ENCODE data around the gene HAVCR2.

HAVCR2 gene

DNA sequence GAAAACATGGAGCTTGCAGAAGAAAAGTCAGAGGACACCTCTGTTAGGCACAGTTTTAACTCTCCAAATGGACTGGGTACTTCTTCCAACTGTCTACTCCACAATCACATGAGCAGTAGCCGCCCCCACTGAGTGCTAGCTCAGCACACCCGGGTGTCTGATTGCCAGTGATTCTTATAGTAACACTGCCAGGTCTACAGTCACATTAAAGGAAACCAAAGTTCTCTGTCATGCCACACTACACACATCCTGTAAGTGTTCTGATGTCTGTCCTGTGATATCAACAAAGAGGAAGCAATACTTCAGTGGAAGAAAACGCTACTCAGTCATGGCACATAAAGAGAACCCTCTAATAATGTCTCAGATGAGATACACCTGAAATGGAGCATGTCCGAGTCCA is at the start of gene HAVCR2:
TSS of gene HAVCR2 (minus strand) at position 69 of the 400 bp plus-strand sequence. CDS start at position 8, 61 bp downstream.
- DNase-seq, result no peak

- DNase-seq, result no peak
These were observed 48.5 kb upstream of the HAVCR2 start for GRCh38 chr5:157157293-157157891.

- DNase-seq, result no peak
These were observed 46.5 kb upstream of the HAVCR2 start for GRCh38 chr5:157155297-157155696.

GRCh38 chr5:157150995-157151394 is 42.2 kb upstream of the HAVCR2 start:
- DNase-seq, result no peak

DNA sequence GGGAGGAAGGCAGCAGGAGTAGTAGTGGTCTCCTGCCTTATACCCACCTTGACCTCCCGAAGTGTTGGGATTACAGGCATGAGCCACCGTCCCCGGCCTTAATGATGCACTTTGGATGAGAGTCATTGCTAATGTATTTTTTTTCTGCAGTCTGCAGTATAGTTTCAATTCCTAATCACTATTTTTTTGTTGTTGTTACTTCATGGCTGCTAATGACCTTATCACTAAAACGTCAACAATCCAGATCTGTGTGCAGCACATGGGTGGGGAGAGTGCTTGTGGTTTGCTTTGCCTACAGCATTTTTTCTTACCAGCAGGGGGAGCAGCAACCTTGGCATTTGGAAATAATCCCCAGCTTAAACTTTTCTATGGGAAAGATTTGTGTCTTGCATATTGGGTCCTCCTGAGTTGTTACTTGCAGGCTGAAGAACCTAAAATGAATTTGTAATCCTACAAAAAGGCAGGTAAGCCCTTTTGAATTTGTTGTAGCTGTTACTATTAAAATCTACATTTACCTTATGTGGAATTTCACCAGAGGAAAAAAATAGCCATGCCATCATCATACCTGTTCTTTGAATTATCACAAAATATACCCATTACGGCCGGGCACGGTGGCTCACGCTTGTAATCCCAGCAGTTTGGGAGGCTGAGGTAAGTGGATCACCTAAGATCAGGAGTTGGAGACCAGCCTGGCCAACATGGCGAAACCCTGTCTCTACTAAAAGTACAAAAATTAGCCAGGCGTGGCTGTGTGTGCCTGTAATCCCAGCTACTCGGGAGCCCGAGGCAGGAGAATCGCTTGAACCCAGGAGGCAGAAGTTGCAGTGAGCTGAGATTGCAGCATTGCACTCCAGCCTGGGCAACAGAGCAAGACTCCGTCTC is 40.1 kb upstream of the HAVCR2 start:
- no peak for DNase-seq

DNA sequence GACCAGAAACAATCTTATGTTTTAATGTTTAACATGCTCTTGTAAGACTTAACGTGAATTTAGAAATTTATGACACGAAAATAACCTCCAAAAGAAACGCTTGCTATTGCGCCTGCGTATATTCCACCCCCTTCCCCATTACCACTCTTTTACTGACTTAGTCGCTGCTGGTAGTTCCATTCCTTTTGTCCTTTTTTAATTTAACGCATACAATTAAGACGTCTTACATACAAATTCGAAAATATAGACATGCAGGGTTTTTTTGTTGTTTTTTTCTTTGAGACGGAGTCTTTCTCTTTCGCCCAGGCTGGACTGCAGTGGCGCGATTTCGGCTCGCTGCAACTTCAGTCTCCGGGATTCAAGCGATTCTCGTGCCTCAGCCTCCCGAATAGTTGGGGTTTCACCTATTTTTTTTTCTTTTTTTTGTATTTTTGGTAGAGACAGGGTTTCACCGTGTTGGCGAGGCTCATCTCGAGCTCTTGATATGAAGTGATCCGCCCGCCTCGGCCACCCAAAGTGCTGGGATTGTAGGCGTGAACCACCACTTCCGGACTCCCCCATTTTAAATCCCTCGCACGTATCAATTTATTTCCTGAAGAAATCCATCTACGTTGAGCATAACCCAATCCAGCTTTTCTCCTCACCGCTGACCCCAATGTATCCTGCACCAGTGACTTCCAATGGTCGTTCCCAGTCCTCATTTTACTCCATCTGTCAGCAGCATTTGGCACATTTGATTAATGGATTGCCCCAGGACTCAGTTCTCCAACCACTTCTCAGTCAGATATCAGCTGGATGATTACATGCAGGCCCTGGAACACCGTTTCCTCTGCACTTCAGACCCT is 34.5 kb upstream of the HAVCR2 start:
- no peak for DNase-seq

DNA sequence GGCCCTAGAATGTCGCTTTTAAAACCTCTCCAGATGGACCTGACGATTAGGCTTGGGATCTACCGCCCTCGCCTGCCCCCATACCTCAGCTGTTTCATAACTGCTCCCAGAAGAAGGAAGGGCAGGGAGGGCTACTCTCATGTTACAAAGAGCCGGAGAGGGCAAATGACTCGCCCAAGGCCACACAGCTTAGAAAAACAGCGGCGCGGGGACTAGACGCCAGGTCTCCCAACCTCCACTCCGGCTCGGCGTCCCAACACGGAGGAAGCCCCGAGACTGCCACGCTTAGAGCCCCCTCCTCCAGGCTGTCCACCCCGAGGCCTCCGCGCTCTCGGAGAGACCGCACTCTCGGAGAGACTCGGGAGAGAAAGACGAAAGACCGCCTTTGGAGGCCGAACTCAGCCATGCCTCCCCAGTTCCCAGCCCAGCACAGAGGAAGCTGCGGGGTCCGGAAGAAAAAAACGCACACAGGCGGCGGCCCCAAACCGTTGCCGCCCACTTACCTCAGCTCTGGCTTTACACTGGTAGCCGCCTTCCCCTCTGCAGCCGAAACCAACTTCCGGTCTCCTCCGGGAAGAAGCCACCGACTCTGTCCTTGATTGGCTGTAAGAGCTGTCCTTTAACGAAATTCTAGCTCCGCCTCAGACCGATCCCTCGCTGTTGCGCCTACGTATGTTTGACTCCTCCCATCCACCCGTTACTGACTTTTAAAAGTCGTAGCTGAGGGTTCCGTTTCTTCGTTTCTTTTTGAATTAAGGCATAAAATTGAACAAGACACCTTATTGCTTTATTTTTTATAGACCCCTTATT is 33.7 kb upstream of the HAVCR2 start, which contains the start of gene MED7:
TSS of gene MED7 (minus strand) at position 549 of the 810 bp plus-strand sequence. CDS start 3,434 bp downstream, outside the sequence.
- peak; percentile 87 for DNase-seq

- no peak for DNase-seq
These were observed 28.8 kb upstream of the HAVCR2 start for GRCh38 chr5:157137691-157138090.

- DNase-seq, result no peak
These were observed 23.4 kb upstream of the HAVCR2 start for GRCh38 chr5:157132281-157132612.

DNA sequence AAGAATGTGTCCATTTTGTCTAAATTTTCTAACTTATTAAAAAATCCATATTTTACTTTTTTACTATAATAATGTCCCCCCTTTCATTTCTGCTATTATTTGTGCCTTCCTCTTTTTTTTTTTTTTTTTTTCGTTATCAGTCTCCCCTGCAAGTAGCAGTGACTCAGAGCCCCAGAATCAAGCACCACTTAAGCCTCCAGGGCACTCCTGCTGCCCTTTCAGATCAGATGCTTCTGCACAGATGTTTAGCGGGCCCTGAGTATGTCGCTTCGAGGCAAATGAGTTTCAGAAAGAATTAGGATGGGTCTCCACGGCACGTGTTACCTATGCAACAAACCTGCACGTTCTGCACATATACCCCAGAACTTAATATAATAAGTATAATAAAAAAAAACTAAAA is 22.1 kb upstream of the HAVCR2 start:
- no peak for DNase-seq

- no peak for DNase-seq
These were observed 12.9 kb upstream of the HAVCR2 start for GRCh38 chr5:157121709-157122108.

DNA sequence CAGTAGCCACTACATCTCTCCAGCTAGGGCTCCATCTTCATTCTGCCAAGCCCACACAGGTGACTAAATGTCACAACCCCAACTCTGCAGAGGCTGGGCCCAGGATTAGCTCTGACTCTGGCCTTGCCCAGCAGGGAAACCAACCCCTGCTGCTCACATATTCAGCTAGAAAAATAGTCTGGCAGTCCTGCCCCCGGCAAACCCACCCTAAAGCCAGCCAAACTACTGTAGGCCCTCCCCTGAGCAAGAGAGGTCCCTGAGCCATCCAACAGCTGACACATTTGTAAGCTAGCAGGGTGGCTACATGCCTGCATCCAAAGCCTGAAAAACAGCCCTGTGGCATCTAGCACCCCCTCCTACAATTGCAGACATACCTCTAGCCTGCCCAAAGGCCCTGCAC is 11.3 kb upstream of the HAVCR2 start:
- no peak for DNase-seq

DNA sequence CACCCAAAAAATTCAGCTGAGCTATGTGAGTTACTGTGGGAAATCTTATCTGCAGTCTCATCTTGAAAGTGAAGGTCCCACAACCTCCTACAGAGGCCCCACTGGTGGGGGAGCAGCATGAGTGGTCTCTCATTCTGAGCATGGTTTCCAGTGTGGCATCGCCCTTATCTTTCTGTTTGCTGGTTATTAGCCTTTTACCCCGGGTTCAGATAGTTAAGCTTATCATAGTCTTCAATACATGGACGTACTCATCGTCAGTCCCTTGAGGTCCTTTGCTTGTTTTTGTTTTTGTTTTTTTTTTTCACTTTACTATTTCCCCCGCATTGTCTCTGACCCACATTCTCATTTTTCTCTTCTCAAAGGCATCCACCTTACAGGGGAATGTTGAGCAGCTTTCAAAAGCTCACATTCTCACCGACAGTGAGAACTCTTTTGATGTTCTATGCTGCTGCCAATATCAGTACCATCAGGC is 7.7 kb upstream of the HAVCR2 start:
- DNase-seq, result no peak

- no peak for DNase-seq
These were observed 6.7 kb upstream of the HAVCR2 start for GRCh38 chr5:157115502-157115901.

GRCh38 chr5:157115012-157115411 is 6.2 kb upstream of the HAVCR2 start:
- no peak for DNase-seq

- DNase-seq, result no peak
These were observed 4.2 kb upstream of the HAVCR2 start for GRCh38 chr5:157113002-157113401.

GRCh38 chr5:157109744-157110143 is 900 bp upstream of the HAVCR2 start:
- DNase-seq, result no peak

DNA sequence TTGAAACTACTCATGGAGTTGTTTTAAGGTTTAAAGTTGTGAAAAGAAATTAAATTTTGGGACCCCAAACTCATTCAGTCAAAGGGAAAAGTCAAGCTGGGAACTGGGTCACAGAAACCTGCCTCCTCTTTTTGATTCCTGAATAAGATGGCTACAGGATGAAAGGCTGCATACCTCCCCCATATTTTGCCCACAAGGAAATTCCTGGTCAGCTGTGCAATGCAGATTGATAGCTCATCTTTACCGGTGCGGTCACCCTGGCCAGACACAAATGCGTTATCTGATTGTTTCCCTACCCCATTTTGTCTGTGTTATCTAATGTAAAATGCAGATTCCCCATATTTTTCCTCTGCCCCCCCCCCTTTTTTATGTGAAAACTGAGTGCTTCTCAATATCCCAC is 1.3 kb downstream of the HAVCR2 start:
- no peak for DNase-seq

DNA sequence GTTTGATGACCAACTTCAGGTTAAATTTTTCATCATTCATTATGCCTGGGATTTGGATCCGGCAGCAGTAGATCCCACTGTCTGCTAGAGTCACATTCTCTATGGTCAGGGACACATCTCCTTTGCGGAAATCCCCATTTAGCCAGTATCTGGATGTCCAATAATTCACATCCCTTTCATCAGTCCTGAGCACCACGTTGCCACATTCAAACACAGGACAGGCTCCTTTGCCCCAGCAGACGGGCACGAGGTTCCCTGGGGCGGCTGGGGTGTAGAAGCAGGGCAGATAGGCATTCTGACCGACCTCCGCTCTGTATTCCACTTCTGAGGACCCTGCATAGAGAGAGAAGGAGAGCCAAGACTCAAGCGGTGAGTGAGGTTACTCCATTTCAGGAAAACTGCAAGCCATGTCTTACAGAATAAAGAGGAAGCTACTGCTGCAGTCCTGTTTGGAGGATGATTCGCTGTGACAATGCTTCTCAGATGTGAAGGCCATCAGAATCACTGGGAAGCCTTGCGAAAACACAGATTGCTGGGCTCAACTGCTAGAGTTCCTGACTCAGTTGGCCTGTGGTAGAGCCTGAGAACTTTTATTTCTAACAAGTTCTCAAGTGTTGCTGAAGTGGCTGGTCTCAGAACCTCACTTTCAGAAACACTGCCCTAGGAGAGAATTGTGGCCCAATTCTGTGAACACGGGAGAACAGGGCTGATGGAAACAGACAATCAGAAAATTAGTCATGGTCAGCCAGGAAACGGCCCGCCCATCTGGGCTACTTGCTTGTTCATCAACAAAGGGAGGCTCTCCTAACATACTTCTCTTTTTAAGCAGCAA is 2.0 kb downstream of the HAVCR2 start:
- no peak for DNase-seq

DNA sequence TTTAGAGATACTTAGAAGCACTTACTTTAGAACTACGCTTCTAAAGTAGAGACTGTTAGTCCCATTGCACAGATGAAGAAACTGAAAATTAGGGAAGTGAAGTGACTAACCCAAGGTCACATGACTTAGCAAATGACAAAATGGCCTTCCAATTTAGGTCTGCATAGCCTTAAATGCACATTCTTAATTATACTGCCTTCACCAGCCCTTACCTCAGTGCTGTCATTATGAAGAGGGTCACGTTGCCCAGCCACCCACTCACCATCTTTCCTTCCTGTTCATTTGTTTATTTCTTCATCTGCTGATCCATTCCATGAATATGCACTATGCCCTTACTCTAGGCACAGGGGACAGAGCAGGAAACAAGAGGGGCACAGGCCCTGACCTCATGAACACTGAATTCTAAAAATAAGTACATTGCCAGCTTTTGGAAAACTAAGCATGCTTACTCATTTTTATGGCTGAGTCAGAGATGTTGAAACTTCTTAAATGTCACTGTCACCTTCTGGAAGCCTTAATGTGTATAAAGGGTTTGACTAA is 8.6 kb downstream of the HAVCR2 start:
- no peak for DNase-seq

GRCh38 chr5:157088342-157088990 is 20.4 kb downstream of the HAVCR2 start:
- DNase-seq, result no peak
